Tibial nerve (tissue), 4 donors: ENCODE measurements around the gene TEKT5. TPM values are rescaled to one million over a fixed set of nuclear protein-coding genes. Genes with fewer than 3 reads are reported as not detected.

Experiments used
- DNase-seq, 2 donors: peaks; one replicate each; pipeline ENCODE4 v3.0.0-alpha.2; 2019; ENCODE audit warnings: low spot score in 2 of 2
- H3K27ac ChIP-seq, 4 donors: fragments of 200-600 bp; sonication (generic) in 3 of 4; one replicate each; pipeline ENCODE4 v1.5.1; 2017 to 2019; ENCODE audit warnings: mild to moderate bottlenecking in 1 of 4
- H3K27me3 ChIP-seq, 2 donors: fragments of 200-600 bp; sonication (generic) in 1 of 2; one replicate each; pipeline versions ENCODE4 v1.5.1 to v1.6.0; 2017 to 2019
- H3K36me3 ChIP-seq, 3 donors: fragments of 200-600 bp; sonication (generic); one replicate each; pipeline ENCODE4 v1.5.1; 2018 to 2019
- H3K4me1 ChIP-seq, 4 donors: fragments of 200-600 bp; sonication (generic) in 3 of 4; one replicate each; pipeline ENCODE4 v1.5.1; 2017 to 2019
- H3K4me3 ChIP-seq, 4 donors: fragments of 200-600 bp; sonication (generic) in 3 of 4; one replicate each; pipeline ENCODE4 v1.5.1; 2017 to 2019; ENCODE audit warnings: mild to moderate bottlenecking in 1 of 4, moderate library complexity in 1 of 4
- H3K9me3 ChIP-seq, 4 donors: fragments of 200-600 bp; sonication (generic) in 3 of 4; one replicate each; pipeline ENCODE4 v1.5.1; 2017 to 2019
- CTCF ChIP-seq, 5 experiments: fragments of 200-600 bp in 3 of 5; fragments of 450-650 bp in 2 of 5; sonication (generic) in 3 of 5; IDR thresholded peaks; one replicate each; pipeline ENCODE4 v1.5.1; 2016 to 2019; ENCODE audit warnings: antibody characterized with exemption in 5 of 5, mild to moderate bottlenecking in 3 of 5, moderate library complexity in 2 of 5
- EP300 ChIP-seq, 2 donors: sonication (generic); formaldehyde crosslinking; IDR thresholded peaks; one replicate each; pipeline ENCODE4 v1.6.1; 2017; ENCODE audit warnings: antibody characterized with exemption in 2 of 2, mild to moderate bottlenecking in 1 of 2
- POLR2A ChIP-seq, 2 donors: fragments of 450-650 bp; IDR thresholded peaks; one replicate each; pipeline ENCODE4 v1.6.1; 2017; ENCODE audit warnings: antibody characterized with exemption in 2 of 2, mild to moderate bottlenecking in 2 of 2, moderate library complexity in 2 of 2
- WGBS, 2 donors: methylation state at CpG; one replicate each; pipeline ENCODE4 v1.1.5; 2018; 5-methylcytosine and 5-hydroxymethylcytosine counted together
- total RNA-seq, 4 donors: library from RNA; depleted of rRNA; stranded (reverse); fragments of >200 nt; gene quantifications; one replicate each; pipeline ENCODE4 v1.1.0, GENCODE V29; 2016

TEKT5 gene
- total RNA-seq, 4 donors from 2014 or later = not detected

GRCh38 chr16:10685709-10686108 is 9.0 kb downstream of the TEKT5 start:
- TF ChIP-seq EP300 (IDR thresholded peaks at IDR 0.05) (no peak), CTCF (IDR thresholded peaks at IDR 0.05) (no peak), POLR2A (IDR thresholded peaks at IDR 0.05) (no peak)
- H3K27ac ChIP-seq = no peak overlapping the region
- no peak for DNase-seq
- no peak overlapping the region for H3K4me3 ChIP-seq
- H3K4me1 ChIP-seq = no peaks in the 10 kb centered on the region
- no peaks in the 10 kb centered on the region for H3K9me3 ChIP-seq
- no peaks in the 10 kb centered on the region for H3K27me3 ChIP-seq
- no peaks in the 10 kb centered on the region for H3K36me3 ChIP-seq
- WGBS, 2 donors = 84% methylated on average over 7 of the region's 7 CpGs

- 66 to 76% methylated on average over 14 of the region's 14 CpGs for WGBS, 2 donors
- no peaks in the 10 kb centered on the region for H3K4me1 ChIP-seq
- H3K27me3 ChIP-seq = no peaks in the 10 kb centered on the region
- TF ChIP-seq CTCF (IDR thresholded peaks at IDR 0.05) = no peak
- no peak for TF ChIP-seq POLR2A (IDR thresholded peaks at IDR 0.05)
- no peak for TF ChIP-seq EP300 (IDR thresholded peaks at IDR 0.05)
- no peak overlapping the region for H3K4me3 ChIP-seq
- H3K27ac ChIP-seq = no peak overlapping the region
- no peaks in the 10 kb centered on the region for H3K36me3 ChIP-seq
- no peaks in the 10 kb centered on the region for H3K9me3 ChIP-seq
- DNase-seq = no peak
Observed at GRCh38 chr16:10684511-10685151, 10.1 kb downstream of the TEKT5 start.

GRCh38 chr16:10683170-10683569 is 11.6 kb downstream of the TEKT5 start:
- 56 to 57% methylated on average over 8 of the region's 8 CpGs for WGBS, 2 donors
- Histone ChIP-seq H3K9me3 (no peaks in the 10 kb centered on the region), H3K4me3 (no peak overlapping the region), H3K36me3 (no peaks in the 10 kb centered on the region), H3K27ac (no peak overlapping the region), H3K27me3 (no peaks in the 10 kb centered on the region), H3K4me1 (no peaks in the 10 kb centered on the region)
- TF ChIP-seq POLR2A (IDR thresholded peaks at IDR 0.05) (no peak), CTCF (IDR thresholded peaks at IDR 0.05) (no peak), EP300 (IDR thresholded peaks at IDR 0.05) (no peak)
- DNase-seq = no peak

- no peaks in the 10 kb centered on the region for H3K36me3 ChIP-seq
- H3K27ac ChIP-seq = no peak overlapping the region
- H3K4me1 ChIP-seq = no peaks in the 10 kb centered on the region
- 92 to 93% methylated on average over 7 of the region's 7 CpGs for WGBS, 2 donors
- DNase-seq = no peak
- no peak overlapping the region for H3K4me3 ChIP-seq
- no peaks in the 10 kb centered on the region for H3K27me3 ChIP-seq
- no peaks in the 10 kb centered on the region for H3K9me3 ChIP-seq
- TF ChIP-seq EP300 (IDR thresholded peaks at IDR 0.05) (no peak), POLR2A (IDR thresholded peaks at IDR 0.05) (no peak), CTCF (IDR thresholded peaks at IDR 0.05) (no peak)
Observed at GRCh38 chr16:10682604-10683003, 12.1 kb downstream of the TEKT5 start.

GRCh38 chr16:10681310-10682308 is 13.1 kb downstream of the TEKT5 start:
- no peaks in the 10 kb centered on the region for H3K36me3 ChIP-seq
- H3K9me3 ChIP-seq = no peaks in the 10 kb centered on the region
- H3K27ac ChIP-seq = no peak overlapping the region
- 81 to 82% methylated on average over 29 of the region's 29 CpGs for WGBS, 2 donors
- H3K27me3 ChIP-seq = no peaks in the 10 kb centered on the region
- H3K4me1 ChIP-seq = no peaks in the 10 kb centered on the region
- no peak overlapping the region for H3K4me3 ChIP-seq
- no peak for TF ChIP-seq POLR2A (IDR thresholded peaks at IDR 0.05)
- TF ChIP-seq EP300 (IDR thresholded peaks at IDR 0.05) = no peak
- TF ChIP-seq CTCF (IDR thresholded peaks at IDR 0.05) = no peak
- no peak for DNase-seq
